OCI-M2 (cell line): ENCODE results near the gene IQGAP2.

Experiments used
- DNase-seq: peaks from one replicate; lab custom pipeline; 2025; ENCODE audit not compliant: unreplicated experiment; lab: John Stamatoyannopoulos, UW

IQGAP2 gene

GRCh38 chr5:76449606-76450005, 46.5 kb downstream of the IQGAP2 start:
- DNase-seq: no peak

- no peak for DNase-seq
These were observed 47.0 kb downstream of the IQGAP2 start for GRCh38 chr5:76450054-76450453.

DNA sequence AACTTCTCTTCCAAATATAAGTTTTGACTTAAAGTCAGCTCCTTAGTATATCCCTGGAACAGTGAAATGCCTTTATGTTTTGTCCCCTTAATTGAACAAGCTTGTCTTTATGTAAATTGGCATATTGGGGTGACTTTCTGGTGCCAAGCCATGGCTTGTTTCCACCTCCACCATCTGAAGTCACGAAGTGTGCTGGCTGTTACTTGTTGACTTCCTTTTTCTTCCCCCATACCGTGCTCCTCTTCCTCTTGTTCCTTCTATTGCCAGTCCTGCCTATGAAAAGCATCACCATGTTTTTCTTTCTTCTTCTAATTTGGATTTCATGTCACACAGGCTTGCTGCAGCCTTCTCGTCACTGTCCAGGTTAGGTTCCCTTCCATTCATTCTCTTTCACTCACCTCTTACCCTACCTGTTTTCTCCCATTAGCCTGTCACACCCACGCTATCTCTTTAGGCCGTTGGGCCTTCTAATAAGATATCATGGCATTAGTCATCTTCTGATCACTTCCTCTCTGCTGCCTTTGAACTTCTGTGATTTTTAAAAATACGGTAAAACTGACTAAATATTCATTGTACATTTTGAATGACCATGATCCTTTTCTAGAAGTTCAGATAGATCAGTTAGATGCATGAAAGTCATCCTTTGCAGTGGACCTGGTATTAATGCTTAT, 48.1 kb downstream of the IQGAP2 start:
- DNase-seq: no peak

- DNase-seq: no peak
These were observed 52.5 kb downstream of the IQGAP2 start for GRCh38 chr5:76455531-76456133.

GRCh38 chr5:76456258-76456657, 53.2 kb downstream of the IQGAP2 start:
- no peak for DNase-seq

- DNase-seq: no peak
These were observed 54.8 kb downstream of the IQGAP2 start for GRCh38 chr5:76457674-76458485.

DNA sequence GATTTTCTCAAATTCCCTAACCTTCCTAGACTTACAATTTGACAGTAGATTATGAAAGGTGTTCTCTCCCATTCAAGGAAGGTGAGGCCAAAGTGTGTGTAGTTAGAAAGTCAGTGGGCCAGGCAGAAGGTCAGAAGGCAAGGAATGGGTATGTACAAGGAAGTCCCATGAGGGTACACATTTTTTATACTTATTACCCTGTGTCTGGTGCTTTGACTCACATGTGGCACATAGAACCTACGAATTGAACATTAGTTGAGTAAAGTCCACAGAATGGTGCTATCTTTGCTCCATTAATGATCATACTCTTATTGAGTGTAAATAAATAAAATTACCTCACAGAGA, 55.4 kb downstream of the IQGAP2 start:
- DNase-seq: no peak

GRCh38 chr5:76460104-76460503, 57.0 kb downstream of the IQGAP2 start:
- DNase-seq: no peak

- no peak for DNase-seq
These were observed 59.1 kb downstream of the IQGAP2 start for GRCh38 chr5:76462097-76462667.

- DNase-seq: no peak
These were observed 64.1 kb downstream of the IQGAP2 start for GRCh38 chr5:76467216-76467615.

DNA sequence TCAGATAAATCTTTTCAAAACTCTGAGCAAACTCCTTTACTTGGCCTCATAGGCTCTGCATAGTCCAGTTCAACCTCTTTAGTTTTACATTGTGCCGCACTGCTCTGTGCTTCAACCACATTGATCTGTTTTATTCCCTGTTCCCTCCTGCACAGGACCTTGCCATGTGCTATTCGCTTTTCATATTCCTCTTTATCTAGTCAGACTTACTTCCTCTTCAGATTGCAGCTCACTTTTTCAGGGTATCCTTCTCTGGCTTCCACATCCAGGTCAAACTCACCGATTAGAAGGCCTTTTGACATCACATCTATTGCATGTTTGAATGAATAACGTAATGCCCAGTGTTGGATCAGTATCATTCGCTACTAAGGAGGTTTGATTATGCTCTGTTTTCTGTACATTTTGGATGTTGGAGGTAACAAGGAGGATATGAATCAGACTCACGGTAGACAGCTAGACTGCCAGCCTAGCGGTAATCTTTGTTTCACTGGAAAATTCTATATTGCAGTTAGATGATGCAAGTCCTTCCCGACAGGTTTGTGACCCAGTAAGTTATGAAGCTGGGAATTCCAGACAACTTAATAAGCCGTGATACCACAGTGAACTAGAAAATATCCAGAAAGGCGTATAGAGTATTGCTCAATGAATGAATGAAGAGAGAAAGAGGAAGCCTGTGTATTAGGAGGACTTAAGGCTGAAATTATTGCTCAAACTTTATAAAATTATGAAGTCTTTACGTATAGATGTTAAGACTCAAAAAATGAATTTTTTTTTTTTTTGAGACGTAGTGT, 65.7 kb downstream of the IQGAP2 start:
- DNase-seq: no peak

GRCh38 chr5:76469656-76470290, 66.7 kb downstream of the IQGAP2 start:
- DNase-seq: no peak

DNA sequence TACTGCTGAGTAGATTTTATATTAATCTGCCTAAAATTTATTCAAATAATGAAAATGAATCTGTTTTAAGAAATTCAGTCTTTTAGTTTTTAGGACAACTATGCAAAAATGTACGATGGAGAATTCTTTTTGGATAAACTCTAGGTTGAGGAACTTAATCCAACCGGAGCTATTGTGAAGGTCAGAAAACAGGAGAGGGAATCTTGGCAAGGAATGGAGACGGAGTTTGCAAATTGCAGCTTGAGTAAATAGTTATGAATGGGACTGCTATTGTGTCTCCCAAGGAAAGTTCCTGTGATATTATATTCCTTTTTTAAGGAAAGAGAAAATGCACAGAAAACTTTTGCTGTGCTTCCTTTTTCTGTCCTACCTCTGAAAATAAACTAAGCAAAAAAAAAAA, 67.9 kb downstream of the IQGAP2 start:
- DNase-seq: no peak

DNA sequence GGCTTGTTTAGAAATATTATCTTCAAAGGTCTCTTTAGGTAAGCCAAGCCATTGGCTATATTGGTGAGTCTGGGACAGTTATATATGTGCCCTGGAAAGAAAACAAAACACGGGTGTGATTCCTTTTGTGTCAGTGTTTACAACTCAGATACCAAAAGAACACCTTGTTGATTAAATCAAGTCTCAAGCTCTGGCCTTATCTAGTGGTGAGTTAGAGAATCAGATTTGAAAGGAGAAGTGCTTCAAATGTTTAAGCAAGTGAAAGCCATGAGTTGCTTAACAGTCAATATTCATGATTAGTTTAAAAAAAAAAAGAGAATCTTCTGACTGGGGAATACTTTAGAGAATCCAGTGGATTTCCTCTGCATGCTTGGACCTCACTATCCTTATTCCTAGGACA, 68.3 kb downstream of the IQGAP2 start:
- DNase-seq: no peak

GRCh38 chr5:76471987-76472334, 68.9 kb downstream of the IQGAP2 start:
- no peak for DNase-seq

- DNase-seq: no peak
These were observed 69.4 kb downstream of the IQGAP2 start for GRCh38 chr5:76472335-76473008.

DNA sequence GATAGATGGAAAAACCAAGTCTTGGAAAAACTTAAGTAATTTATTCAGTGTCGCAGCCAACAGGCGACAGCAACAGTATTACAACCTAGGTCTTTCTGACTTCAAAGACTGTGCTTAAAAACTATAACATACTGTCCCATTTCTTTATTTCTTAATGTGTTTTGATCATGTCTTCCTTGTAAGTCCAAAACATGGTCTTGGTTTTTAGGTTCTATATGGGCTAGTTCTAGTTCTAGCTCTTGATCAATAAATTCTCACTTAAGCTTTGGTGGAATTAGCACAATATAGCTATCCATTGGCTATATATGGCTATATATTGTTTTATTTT, 69.9 kb downstream of the IQGAP2 start:
- DNase-seq: no peak

DNA sequence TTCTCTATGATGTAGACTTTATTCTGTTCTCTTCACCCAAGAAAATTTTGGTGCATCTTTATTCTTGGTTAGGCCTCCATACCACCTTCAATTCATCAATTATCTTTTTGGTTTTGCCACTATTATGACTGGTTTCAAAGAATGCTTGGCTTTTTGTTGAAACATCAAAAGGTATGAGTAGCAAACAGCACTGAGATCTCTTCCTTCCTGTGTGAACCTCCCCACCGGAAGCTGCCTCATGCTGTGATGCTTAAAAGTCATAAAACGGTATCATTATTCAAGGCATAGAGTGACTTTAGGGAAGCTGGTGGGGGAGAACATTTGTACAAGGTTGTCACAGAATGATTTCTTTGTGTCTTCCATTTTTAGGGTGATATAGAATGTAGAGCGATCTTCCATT, 70.6 kb downstream of the IQGAP2 start:
- DNase-seq: no peak

- no peak for DNase-seq
These were observed 71.3 kb downstream of the IQGAP2 start for GRCh38 chr5:76474377-76474776.

DNA sequence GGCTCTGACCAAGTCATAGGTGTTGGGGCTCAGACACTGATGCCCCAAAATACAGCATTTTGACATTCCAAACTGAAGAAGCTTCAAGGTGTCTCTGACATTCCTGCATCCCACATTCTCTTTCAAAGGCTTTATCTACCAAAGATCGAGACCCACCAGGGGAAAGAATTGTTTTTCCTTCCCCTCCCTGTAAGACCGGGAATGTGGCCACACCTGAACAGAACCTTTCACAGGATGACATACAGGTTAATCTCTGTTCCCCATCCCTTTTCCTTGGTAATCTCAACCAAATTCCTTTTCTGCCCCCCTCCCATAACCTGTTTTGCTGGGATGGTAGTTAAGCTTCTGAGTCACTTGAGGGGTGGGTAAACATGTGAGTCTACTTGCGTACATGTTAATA, 72.3 kb downstream of the IQGAP2 start:
- DNase-seq: no peak
